Neural progenitor cell (in vitro differentiated cells): ENCODE data around the gene OR2H2. TPM values are rescaled to one million over a fixed set of nuclear protein-coding genes. Genes with fewer than 3 reads are reported as not detected.

Experiments
- DNase-seq: peaks from one replicate; pipeline ENCODE4 v3.0.0-alpha.2; 2016; ENCODE audit warnings: low spot score
- H2AFZ ChIP-seq: fragments of 200-600 bp; sonication (generic); replicated peaks from 2 replicates; pipeline ENCODE4 v1.6.1; 2016; ENCODE audit warnings: antibody characterized with exemption
- H3F3A ChIP-seq: fragments of 200-600 bp; sonication (generic); 2 replicates; pipeline ENCODE4 v1.6.1; 2016; ENCODE audit warnings: antibody characterized with exemption, low read depth
- H3K27ac ChIP-seq: fragments of 200-600 bp; sonication (generic); 2 replicates; pipeline ENCODE4 v1.5.1; 2016; ENCODE audit warnings: mild to moderate bottlenecking
- H3K27me3 ChIP-seq: fragments of 200-600 bp; sonication (generic); 2 replicates; pipeline ENCODE4 v1.6.1; 2016; ENCODE audit warnings: mild to moderate bottlenecking, moderate library complexity
- H3K36me3 ChIP-seq: fragments of 200-600 bp; sonication (generic); 2 replicates; pipeline ENCODE4 v1.5.1; 2016
- H3K4me1 ChIP-seq: fragments of 200-600 bp; sonication (generic); 2 replicates; pipeline ENCODE4 v1.6.1; 2016; ENCODE audit warnings: mixed run types
- H3K4me2 ChIP-seq: fragments of 200-600 bp; sonication (generic); 2 replicates; pipeline ENCODE4 v1.6.1; 2016
- H3K4me3 ChIP-seq: fragments of 200-600 bp; sonication (generic); 2 replicates; pipeline ENCODE4 v1.5.1; 2016
- H3K79me2 ChIP-seq: fragments of 200-600 bp; sonication (generic); 2 replicates; pipeline ENCODE4 v1.6.1; 2016; ENCODE audit warnings: low read depth
- H3K9ac ChIP-seq: fragments of 200-600 bp; sonication (generic); 2 replicates; pipeline ENCODE4 v1.6.1; 2016
- H3K9me3 ChIP-seq: fragments of 200-600 bp; sonication (generic); 2 replicates; pipeline ENCODE4 v1.5.1; 2016; ENCODE audit warnings: low read depth
- H4K20me1 ChIP-seq: fragments of 200-600 bp; sonication (generic); 2 replicates; pipeline ENCODE4 v1.6.1; 2016; ENCODE audit warnings: low read depth
- H3K27ac Mint-ChIP-seq: 3 replicates; pipeline ENCODE4 v1.8.0; 2021; ENCODE audit warnings: mixed read lengths
- H3K27me3 Mint-ChIP-seq: 2 replicates; pipeline ENCODE4 v1.8.0; 2022; ENCODE audit warnings: low read depth, mild to moderate bottlenecking, inconsistent platforms, moderate library complexity, mixed read lengths; ENCODE audit not compliant: insufficient read depth
- H3K36me3 Mint-ChIP-seq: 3 replicates; pipeline ENCODE4 v1.8.0; 2021; ENCODE audit warnings: mixed read lengths
- H3K4me1 Mint-ChIP-seq: 3 replicates; pipeline ENCODE4 v1.8.0; 2021; ENCODE audit warnings: mixed read lengths
- H3K4me3 Mint-ChIP-seq: 3 replicates; pipeline ENCODE4 v1.8.0; 2021; ENCODE audit warnings: mild to moderate bottlenecking, moderate library complexity, mixed read lengths
- H3K9me3 Mint-ChIP-seq: 3 replicates; pipeline ENCODE4 v1.8.0; 2020; ENCODE audit warnings: mixed read lengths
- EZH2 ChIP-seq: fragments of 200-600 bp; sonication (generic); IDR thresholded peaks from 2 replicates; pipeline ENCODE4 v1.6.1; 2017; ENCODE audit warnings: antibody characterized with exemption, mild to moderate bottlenecking, moderate library complexity
- EZH2phosphoT487 ChIP-seq: fragments of 200-600 bp; sonication (generic); IDR thresholded peaks from 2 replicates; pipeline ENCODE4 v1.6.1; 2017; ENCODE audit warnings: antibody characterized with exemption
- total RNA-seq: library from RNA; depleted of rRNA; stranded (reverse); fragments of >200 nt; gene quantifications from 2 replicates; pipeline ENCODE4 v1.2.3, GENCODE V29; 2015; ENCODE audit warnings: low replicate concordance
- TF ChIP-seq, protein P1 (sequence below): fragments of 200-600 bp; sonication (generic); IDR thresholded peaks from 2 replicates; pipeline ENCODE4 v1.5.1; 2017; ENCODE audit warnings: antibody characterized with exemption, mild to moderate bottlenecking

OR2H2 gene
- total RNA-seq, 1 donor from 2014 or later: not detected

DNA sequence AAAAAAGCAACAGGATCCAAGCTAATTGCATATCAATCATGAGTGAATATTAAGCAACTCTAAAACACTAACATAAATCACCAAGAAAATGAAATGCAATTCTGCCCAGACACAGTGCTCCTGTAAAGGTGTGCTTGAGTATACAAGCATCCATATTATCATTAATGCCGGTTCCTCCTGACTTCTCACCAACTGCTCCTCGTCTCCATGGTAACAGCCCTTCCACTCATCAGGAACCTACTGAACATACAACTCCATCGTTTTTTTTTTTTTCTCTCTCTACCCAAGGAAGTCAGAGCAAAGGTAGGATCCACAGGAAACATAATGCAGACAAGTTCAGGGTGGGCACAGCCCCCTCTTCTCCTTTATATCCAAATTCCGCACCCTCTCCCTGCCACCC lies 35.7 kb downstream of the OR2H2 start:
- H3K27me3 Mint-ChIP-seq: peaks cover 2% of the 10 kb centered on the region
- peaks cover 39% of the 10 kb centered on the region for H3K4me1 ChIP-seq
- no peak overlapping the region for H3K4me2 ChIP-seq
- H3K79me2 ChIP-seq: peaks cover 12% of the 10 kb centered on the region
- TF ChIP-seq, protein P1, sequence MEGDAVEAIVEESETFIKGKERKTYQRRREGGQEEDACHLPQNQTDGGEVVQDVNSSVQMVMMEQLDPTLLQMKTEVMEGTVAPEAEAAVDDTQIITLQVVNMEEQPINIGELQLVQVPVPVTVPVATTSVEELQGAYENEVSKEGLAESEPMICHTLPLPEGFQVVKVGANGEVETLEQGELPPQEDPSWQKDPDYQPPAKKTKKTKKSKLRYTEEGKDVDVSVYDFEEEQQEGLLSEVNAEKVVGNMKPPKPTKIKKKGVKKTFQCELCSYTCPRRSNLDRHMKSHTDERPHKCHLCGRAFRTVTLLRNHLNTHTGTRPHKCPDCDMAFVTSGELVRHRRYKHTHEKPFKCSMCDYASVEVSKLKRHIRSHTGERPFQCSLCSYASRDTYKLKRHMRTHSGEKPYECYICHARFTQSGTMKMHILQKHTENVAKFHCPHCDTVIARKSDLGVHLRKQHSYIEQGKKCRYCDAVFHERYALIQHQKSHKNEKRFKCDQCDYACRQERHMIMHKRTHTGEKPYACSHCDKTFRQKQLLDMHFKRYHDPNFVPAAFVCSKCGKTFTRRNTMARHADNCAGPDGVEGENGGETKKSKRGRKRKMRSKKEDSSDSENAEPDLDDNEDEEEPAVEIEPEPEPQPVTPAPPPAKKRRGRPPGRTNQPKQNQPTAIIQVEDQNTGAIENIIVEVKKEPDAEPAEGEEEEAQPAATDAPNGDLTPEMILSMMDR: no peak
- TF ChIP-seq EZH2phosphoT487 (no peak), EZH2 (no peak)
- no peak overlapping the region for H3K27ac ChIP-seq
- peaks cover 37% of the 10 kb centered on the region for H3F3A ChIP-seq
- H3K4me3 Mint-ChIP-seq: no peak overlapping the region
- no peak overlapping the region for H3K9ac ChIP-seq
- no peak overlapping the region for H3K4me3 ChIP-seq
- H3K36me3 ChIP-seq: peaks cover 11% of the 10 kb centered on the region
- peaks cover 46% of the 10 kb centered on the region for H3K36me3 Mint-ChIP-seq
- H3K27ac Mint-ChIP-seq: no peak overlapping the region
- H3K4me1 Mint-ChIP-seq: peaks cover 60% of the 10 kb centered on the region
- peaks cover 75% of the 10 kb centered on the region for H4K20me1 ChIP-seq
- no peak for DNase-seq
- no peaks in the 10 kb centered on the region for H3K9me3 ChIP-seq
- no peak overlapping the region for H2AFZ ChIP-seq
- H3K9me3 Mint-ChIP-seq: no peaks in the 10 kb centered on the region
- H3K27me3 ChIP-seq: no peaks in the 10 kb centered on the region

DNA sequence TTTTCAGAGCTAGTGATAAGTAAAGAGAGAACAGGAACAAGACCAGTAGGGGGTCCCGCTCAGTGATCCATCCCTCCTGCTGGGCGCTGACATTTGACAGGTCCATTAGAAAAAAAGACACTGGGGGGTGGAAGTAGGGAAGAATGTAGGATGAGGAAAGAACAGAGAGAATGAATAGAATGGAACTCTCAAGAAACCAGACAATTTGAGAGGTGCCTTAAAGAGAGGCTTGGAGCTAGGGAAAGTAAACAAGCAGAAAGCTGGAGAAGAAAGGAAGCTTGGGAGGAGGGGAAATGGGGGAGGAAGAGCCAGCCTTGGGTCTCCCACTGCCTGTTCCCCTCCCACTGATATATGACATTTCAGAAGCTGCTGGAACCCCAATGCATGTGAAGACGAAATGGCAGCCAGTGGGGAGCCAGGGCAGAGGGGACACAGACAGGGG lies 39.6 kb downstream of the OR2H2 start:
- H3K27ac ChIP-seq: peak overlapping the region; percentile 64
- Mint-ChIP-seq H3K27ac (peak overlapping the region; percentile 58), H3K4me1 (peaks cover 81% of the 10 kb centered on the region), H3K36me3 (peaks cover 40% of the 10 kb centered on the region), H3K4me3 (peak overlapping the region; percentile 62), H3K27me3 (peaks cover 2% of the 10 kb centered on the region), H3K9me3 (no peaks in the 10 kb centered on the region)
- no peak overlapping the region for H2AFZ ChIP-seq
- peaks cover 8% of the 10 kb centered on the region for H3K27me3 ChIP-seq
- DNase-seq: no peak
- H3K4me2 ChIP-seq: peak overlapping the region; percentile 97
- H3K36me3 ChIP-seq: peaks cover 2% of the 10 kb centered on the region
- H3F3A ChIP-seq: peaks cover 67% of the 10 kb centered on the region
- TF ChIP-seq, protein P1: no peak
- no peak for TF ChIP-seq EZH2
- H3K4me1 ChIP-seq: peaks cover 56% of the 10 kb centered on the region
- peaks cover 80% of the 10 kb centered on the region for H4K20me1 ChIP-seq
- no peak overlapping the region for H3K9ac ChIP-seq
- H3K4me3 ChIP-seq: peak overlapping the region; percentile 21
- peaks cover 27% of the 10 kb centered on the region for H3K79me2 ChIP-seq
- H3K9me3 ChIP-seq: no peaks in the 10 kb centered on the region

DNA sequence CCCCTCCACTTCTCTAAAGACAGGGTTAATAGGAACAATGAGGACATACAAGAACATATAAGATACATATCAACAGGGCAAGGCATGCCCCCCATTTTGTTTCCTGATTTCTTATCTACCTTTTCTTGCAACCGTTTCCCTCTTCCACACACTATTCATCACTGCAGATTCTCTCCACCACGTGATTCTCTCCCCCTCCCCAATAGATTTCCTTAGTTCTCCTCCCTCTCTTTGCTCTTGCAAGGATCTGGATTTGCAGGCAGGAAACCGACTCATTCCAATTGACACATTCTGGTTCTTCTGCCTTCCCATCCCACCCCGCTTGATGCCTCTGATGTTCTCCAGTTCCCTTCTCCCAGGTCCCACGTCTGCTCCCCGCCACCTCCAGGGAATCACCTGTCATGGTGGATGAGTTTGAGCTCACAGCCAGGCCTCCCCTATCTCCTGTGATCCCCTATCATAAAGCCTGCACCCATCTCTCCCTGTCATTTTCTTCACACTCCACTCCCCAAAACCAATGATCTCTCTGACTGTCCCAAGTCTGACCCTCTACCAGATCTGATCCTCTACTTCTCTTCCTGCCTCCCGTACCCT lies 40.5 kb downstream of the OR2H2 start:
- Histone ChIP-seq H3K9me3 (no peaks in the 10 kb centered on the region), H3K4me1 (peaks cover 63% of the 10 kb centered on the region), H3K27me3 (peaks cover 17% of the 10 kb centered on the region), H3F3A (peaks cover 70% of the 10 kb centered on the region), H4K20me1 (peaks cover 82% of the 10 kb centered on the region), H3K4me2 (peak overlapping the region; percentile 97), H3K79me2 (peaks cover 27% of the 10 kb centered on the region), H3K9ac (no peak overlapping the region), H2AFZ (no peak overlapping the region), H3K36me3 (no peaks in the 10 kb centered on the region), H3K27ac (no peak overlapping the region), H3K4me3 (peak overlapping the region; percentile 21)
- Mint-ChIP-seq H3K27ac (no peak overlapping the region), H3K27me3 (peaks cover 2% of the 10 kb centered on the region), H3K36me3 (peaks cover 34% of the 10 kb centered on the region), H3K4me3 (peak overlapping the region; percentile 47), H3K9me3 (no peaks in the 10 kb centered on the region), H3K4me1 (peaks cover 82% of the 10 kb centered on the region)
- TF ChIP-seq, protein P1: no peak
- TF ChIP-seq EZH2 (no peak), EZH2phosphoT487 (no peak)
- no peak for DNase-seq
